HEK293 (cell line): ENCODE measurements around the gene KRT17.

Experiments used
- EGR2 ChIP-seq: fragments of 450-650 bp; formaldehyde crosslinking; IDR thresholded peaks from 2 replicates; pipeline ENCODE4 v1.5.1; 2016; ENCODE audit warnings: low read depth, missing biosample characterization, missing genetic modification characterization
- ELK4 ChIP-seq: IDR thresholded peaks from 2 replicates; pipeline ENCODE4 v1.6.1; 2011; ENCODE audit warnings: mild to moderate bottlenecking, low read depth, low read length, borderline replicate concordance
- GFI1B ChIP-seq: fragments of 450-650 bp; formaldehyde crosslinking; IDR thresholded peaks from 2 replicates; pipeline ENCODE4 v1.5.1; 2016; ENCODE audit warnings: missing biosample characterization, missing genetic modification characterization
- GLI2 ChIP-seq: fragments of 450-650 bp; formaldehyde crosslinking; IDR thresholded peaks from 2 replicates; pipeline ENCODE4; 2017; ENCODE audit warnings: missing biosample characterization, missing genetic modification characterization, low read depth, borderline replicate concordance
- INSM2 ChIP-seq: fragments of 450-650 bp; formaldehyde crosslinking; IDR thresholded peaks from 2 replicates; pipeline ENCODE4 v1.5.1; 2016; ENCODE audit warnings: missing biosample characterization, missing genetic modification characterization
- PRDM4 ChIP-seq: fragments of 450-650 bp; formaldehyde crosslinking; IDR thresholded peaks from 2 replicates; pipeline ENCODE4 v1.5.1; 2017; ENCODE audit warnings: missing biosample characterization, missing genetic modification characterization
- SCRT1 ChIP-seq: fragments of 450-650 bp; formaldehyde crosslinking; IDR thresholded peaks from 2 replicates; pipeline ENCODE4 v1.5.1; 2016; ENCODE audit warnings: missing biosample characterization, missing genetic modification characterization, borderline replicate concordance
- SETDB1 ChIP-seq: IDR thresholded peaks from one replicate; pipeline ENCODE4 v1.6.1; 2017; ENCODE audit warnings: mild to moderate bottlenecking, low read length, moderate library complexity, mixed read lengths; ENCODE audit not compliant: insufficient read length
- SP7 ChIP-seq: fragments of 450-650 bp; formaldehyde crosslinking; IDR thresholded peaks from 2 replicates; pipeline ENCODE4 v1.5.1; 2016; ENCODE audit warnings: missing biosample characterization, missing genetic modification characterization
- YY1 ChIP-seq: fragments of 450-650 bp; formaldehyde crosslinking; IDR thresholded peaks from 2 replicates; pipeline ENCODE4 v1.5.1; 2018; ENCODE audit warnings: missing biosample characterization, missing genetic modification characterization
- ZBTB21 ChIP-seq: fragments of 450-650 bp; formaldehyde crosslinking; IDR thresholded peaks from 2 replicates; pipeline ENCODE4 v1.5.1; 2017; ENCODE audit warnings: missing biosample characterization, missing genetic modification characterization
- ZFP69B ChIP-seq: fragments of 450-650 bp; formaldehyde crosslinking; IDR thresholded peaks from 2 replicates; pipeline ENCODE4 v1.5.1; 2016; ENCODE audit warnings: missing biosample characterization, missing genetic modification characterization
- ZNF112 ChIP-seq: fragments of 450-650 bp; formaldehyde crosslinking; IDR thresholded peaks from 2 replicates; pipeline ENCODE4 v1.5.0; 2017; ENCODE audit warnings: missing biosample characterization, missing genetic modification characterization
- ZNF18 ChIP-seq: fragments of 450-650 bp; formaldehyde crosslinking; IDR thresholded peaks from 2 replicates; pipeline ENCODE4 v1.5.1; 2016; ENCODE audit warnings: missing biosample characterization, missing genetic modification characterization
- ZNF211 ChIP-seq: fragments of 450-650 bp; formaldehyde crosslinking; IDR thresholded peaks from 2 replicates; pipeline ENCODE4 v1.5.1; 2016; ENCODE audit warnings: low read depth, missing biosample characterization, missing genetic modification characterization
- ZNF394 ChIP-seq: fragments of 450-650 bp; formaldehyde crosslinking; IDR thresholded peaks from 2 replicates; pipeline ENCODE4 v1.5.1; 2016; ENCODE audit warnings: missing biosample characterization, missing genetic modification characterization, mild to moderate bottlenecking, moderate library complexity, borderline replicate concordance
- ZNF514 ChIP-seq: fragments of 450-650 bp; formaldehyde crosslinking; IDR thresholded peaks from 2 replicates; pipeline ENCODE4 v1.5.1; 2016; ENCODE audit warnings: missing biosample characterization, missing genetic modification characterization
- ZNF530 ChIP-seq: fragments of 450-650 bp; formaldehyde crosslinking; IDR thresholded peaks from 2 replicates; pipeline ENCODE4 v1.5.1; 2016; ENCODE audit warnings: low read depth, missing biosample characterization, missing genetic modification characterization
- ZNF549 ChIP-seq: fragments of 450-650 bp; IDR thresholded peaks from 2 replicates; pipeline ENCODE4 v1.5.1; 2018; ENCODE audit warnings: missing biosample characterization, missing genetic modification characterization, mild to moderate bottlenecking, inconsistent platforms, moderate library complexity
- ZNF621 ChIP-seq: fragments of 450-650 bp; formaldehyde crosslinking; IDR thresholded peaks from 2 replicates; pipeline ENCODE4 v1.5.1; 2017; ENCODE audit warnings: missing biosample characterization, missing genetic modification characterization
- ZSCAN4 ChIP-seq: fragments of 450-650 bp; formaldehyde crosslinking; IDR thresholded peaks from 2 replicates; pipeline ENCODE4 v1.5.1; 2017; ENCODE audit warnings: missing biosample characterization, missing genetic modification characterization

Gene KRT17

GRCh38 chr17:41632482-41633105 lies 8.2 kb upstream of the KRT17 start (continued):
- no peak for TF ChIP-seq SCRT1 (tag by site-specific recombination)
- TF ChIP-seq ZNF112 (tag by site-specific recombination): no peak
- no peak for TF ChIP-seq ZFP69B (tag by site-specific recombination)
- TF ChIP-seq GFI1B (tag by site-specific recombination): no peak
- no peak for TF ChIP-seq ZNF530 (tag by site-specific recombination)
- TF ChIP-seq ELK4: no peak
- 0 out of 2 replicates have a peak, but pooled peaks have one; percentile 10 for TF ChIP-seq INSM2 (tag by site-specific recombination)
- peak; percentile 30; the same call in 1 of the 2 replicates for TF ChIP-seq ZSCAN4
- TF ChIP-seq EGR2 (tag by site-specific recombination): no peak
- no peak for TF ChIP-seq ZNF549 (tag by site-specific recombination)
- no peak for TF ChIP-seq ZBTB21 (tag by site-specific recombination)
- TF ChIP-seq GLI2 (tag by site-specific recombination): no peak
- no peak for TF ChIP-seq YY1 (tag by site-specific recombination)
- TF ChIP-seq ZNF394 (tag by site-specific recombination): no peak
- no peak for TF ChIP-seq SETDB1
- 0 out of 2 replicates have a peak, but pooled peaks have one; percentile 14 for TF ChIP-seq ZNF514 (tag by site-specific recombination)
- TF ChIP-seq PRDM4 (tag by site-specific recombination): no peak
- no peak for TF ChIP-seq SP7 (tag by site-specific recombination)
- TF ChIP-seq ZNF211 (tag by site-specific recombination): no peak
- TF ChIP-seq ZNF18 (tag by site-specific recombination): peak; percentile 92
- 0 out of 2 replicates have a peak, but pooled peaks have one; percentile 73 for TF ChIP-seq ZNF621 (tag by site-specific recombination)
